Stimulated activated CD8-positive, alpha-beta memory T cell treated with anti-CD3 and anti-CD28 coated beads, Interleukin-7, amount 100 ng/mL, for 24 hours (primary cell): Measurements from ENCODE around the gene GSDME.

Source experiments
- DNase-seq: peaks from one replicate; pipeline ENCODE4 v3.0.0-alpha.2; 2020; ENCODE audit warnings: low read depth

GSDME gene

GRCh38 chr7:24769851-24770250 lies 12.6 kb upstream of the GSDME start:
- DNase-seq: no peak

GRCh38 chr7:24769014-24769830 lies 12.0 kb upstream of the GSDME start:
- DNase-seq: no peak

- DNase-seq: no peak
These were observed 10.8 kb upstream of the GSDME start for GRCh38 chr7:24767878-24768569.

- no peak for DNase-seq
These were observed 7.9 kb upstream of the GSDME start for GRCh38 chr7:24764972-24765744.

- no peak for DNase-seq
These were observed 6.7 kb upstream of the GSDME start for GRCh38 chr7:24764011-24764410.

GRCh38 chr7:24763303-24763901 lies 6.1 kb upstream of the GSDME start:
- no peak for DNase-seq

- DNase-seq: no peak
These were observed 5.5 kb upstream of the GSDME start for GRCh38 chr7:24762771-24763170.

GRCh38 chr7:24760968-24761367 lies 3.7 kb upstream of the GSDME start:
- DNase-seq: no peak

- DNase-seq: no peak
These were observed 515 bp downstream of the GSDME start for GRCh38 chr7:24756545-24757352.

- no peak for DNase-seq
These were observed 1.5 kb downstream of the GSDME start for GRCh38 chr7:24755541-24756407.

- DNase-seq: no peak
These were observed 2.3 kb downstream of the GSDME start for GRCh38 chr7:24754906-24755506.

GRCh38 chr7:24752073-24752800 lies 5.0 kb downstream of the GSDME start:
- no peak for DNase-seq

- no peak for DNase-seq
These were observed 5.8 kb downstream of the GSDME start for GRCh38 chr7:24751484-24751883.

GRCh38 chr7:24750441-24751055 lies 6.7 kb downstream of the GSDME start:
- DNase-seq: no peak

GRCh38 chr7:24748521-24748920 lies 8.7 kb downstream of the GSDME start:
- DNase-seq: no peak

- DNase-seq: no peak
These were observed 11.9 kb downstream of the GSDME start for GRCh38 chr7:24745355-24745754.

GRCh38 chr7:24743471-24743870 lies 13.8 kb downstream of the GSDME start:
- no peak for DNase-seq

GRCh38 chr7:24742506-24743162 lies 14.6 kb downstream of the GSDME start:
- no peak for DNase-seq
